Gastroesophageal sphincter (tissue), 4 donors: Measurements from ENCODE around the gene SPON2. TPM values are rescaled to one million over a fixed set of nuclear protein-coding genes. Genes with fewer than 3 reads are reported as not detected.

Experiments used
- ATAC-seq: fragments of 150-250 bp; one replicate; pipeline ENCODE4 v1.9.1; 2016; ENCODE audit warnings: mild to moderate bottlenecking, moderate library complexity
- H3K27ac ChIP-seq, 4 donors: fragments of 200-600 bp; sonication (generic) in 3 of 4; 1 replicate in 3 of 4; 2 replicates in 1 of 4; pipeline ENCODE4 v1.5.1; 2016 to 2019
- H3K27me3 ChIP-seq: fragments of 200-600 bp; sonication (generic); one replicate; pipeline ENCODE4 v1.5.1; 2019
- H3K36me3 ChIP-seq, 2 donors: fragments of 200-600 bp; sonication (generic); one replicate each; pipeline ENCODE4 v1.5.1; 2019; ENCODE audit warnings: control low read depth in 1 of 2
- H3K4me1 ChIP-seq, 3 donors: fragments of 200-600 bp; sonication (generic); 1 replicate in 2 of 3; 2 replicates in 1 of 3; pipeline ENCODE4 v1.5.1; 2016 to 2019; ENCODE audit warnings: control low read depth in 2 of 3
- H3K4me3 ChIP-seq, 2 donors: fragments of 200-600 bp; sonication (generic); one replicate each; pipeline ENCODE4 v1.5.1; 2019; ENCODE audit warnings: mild to moderate bottlenecking in 1 of 2, moderate library complexity in 1 of 2
- H3K9me3 ChIP-seq, 3 donors: fragments of 200-600 bp; sonication (generic); one replicate each; pipeline ENCODE4 v1.5.1; 2017 to 2019; ENCODE audit warnings: control low read depth in 2 of 3
- CTCF ChIP-seq, 4 experiments: fragments of 200-600 bp in 2 of 4; fragments of 450-650 bp in 2 of 4; sonication (generic) in 1 of 4; IDR thresholded peaks; one replicate each; pipeline ENCODE4 v1.5.1; 2017 to 2019; ENCODE audit warnings: antibody characterized with exemption in 4 of 4, mild to moderate bottlenecking in 2 of 4, moderate library complexity in 2 of 4
- EP300 ChIP-seq: sonication (generic); formaldehyde crosslinking; IDR thresholded peaks from one replicate; pipeline ENCODE4 v1.6.1; 2017; ENCODE audit warnings: antibody characterized with exemption, mild to moderate bottlenecking
- POLR2A ChIP-seq, 2 donors: fragments of 450-650 bp; IDR thresholded peaks; one replicate each; pipeline ENCODE4 v1.6.1; 2017; ENCODE audit warnings: antibody characterized with exemption in 2 of 2, mild to moderate bottlenecking in 2 of 2, moderate library complexity in 1 of 2
- POLR2AphosphoS5 ChIP-seq: sonication (generic); formaldehyde crosslinking; IDR thresholded peaks from one replicate; pipeline ENCODE4 v1.6.1; 2017; ENCODE audit warnings: antibody characterized with exemption
- WGBS, 2 donors: methylation state at CpG; one replicate each; pipeline ENCODE4 v1.1.5; 2018; ENCODE audit warnings: low coverage in 1 of 2; 5-methylcytosine and 5-hydroxymethylcytosine counted together
- total RNA-seq, 4 donors: library from RNA; depleted of rRNA; stranded (reverse); fragments of >200 nt; gene quantifications; one replicate each; pipeline ENCODE4 v1.1.0, GENCODE V29; 2016

The SPON2 gene
- total RNA-seq, 4 donors from 2014 or later = 16.3 to 72.5 (median 55.0) TPM

DNA sequence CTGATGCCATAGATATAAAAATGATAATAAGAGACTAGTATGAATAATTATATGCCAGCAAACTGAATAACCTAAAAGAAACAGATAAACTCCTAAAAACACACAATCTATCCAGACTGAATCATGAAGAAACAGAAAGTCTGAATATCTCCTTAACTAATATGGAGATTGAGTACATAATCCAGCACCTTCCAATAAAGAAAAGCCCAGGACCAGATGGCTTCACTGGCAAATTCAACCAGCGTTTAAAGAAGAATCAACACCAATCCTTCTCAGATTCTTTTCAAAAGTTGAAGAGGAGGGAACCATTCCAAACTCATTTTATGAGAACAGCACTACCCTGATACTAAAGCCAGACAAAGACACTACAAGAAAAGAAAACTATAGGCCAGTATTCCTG lies 32.5 kb downstream of the SPON2 start:
- Histone ChIP-seq H3K4me3 (no peak overlapping the region), H3K27ac (no peak overlapping the region), H3K4me1 (no peaks in the 10 kb centered on the region), H3K27me3 (no peaks in the 10 kb centered on the region), H3K36me3 (no peaks in the 10 kb centered on the region), H3K9me3 (no peaks in the 10 kb centered on the region)
- TF ChIP-seq EP300 = no peak
- no peak for TF ChIP-seq CTCF (IDR thresholded peaks at IDR 0.05)
- TF ChIP-seq POLR2AphosphoS5 = no peak
- no peak for TF ChIP-seq POLR2A (IDR thresholded peaks at IDR 0.05)
- 73 to 80% methylated on average over 1 of the region's 1 CpG for WGBS, 2 donors
- ATAC-seq = no peak

- no peak for ATAC-seq
- H3K4me1 ChIP-seq = no peaks in the 10 kb centered on the region
- no peak for TF ChIP-seq POLR2A (IDR thresholded peaks at IDR 0.05)
- no peak for TF ChIP-seq CTCF (IDR thresholded peaks at IDR 0.05)
- no peak for TF ChIP-seq POLR2AphosphoS5
- TF ChIP-seq EP300 = no peak
- 69 to 87% methylated on average over 2 of the region's 2 CpGs for WGBS, 2 donors
- H3K27ac ChIP-seq = no peak overlapping the region
- no peaks in the 10 kb centered on the region for H3K9me3 ChIP-seq
- H3K36me3 ChIP-seq = no peaks in the 10 kb centered on the region
- H3K27me3 ChIP-seq = peaks cover 5% of the 10 kb centered on the region
- H3K4me3 ChIP-seq = no peak overlapping the region
Observed at GRCh38 chr4:1137850-1138249, 34.5 kb downstream of the SPON2 start.

DNA sequence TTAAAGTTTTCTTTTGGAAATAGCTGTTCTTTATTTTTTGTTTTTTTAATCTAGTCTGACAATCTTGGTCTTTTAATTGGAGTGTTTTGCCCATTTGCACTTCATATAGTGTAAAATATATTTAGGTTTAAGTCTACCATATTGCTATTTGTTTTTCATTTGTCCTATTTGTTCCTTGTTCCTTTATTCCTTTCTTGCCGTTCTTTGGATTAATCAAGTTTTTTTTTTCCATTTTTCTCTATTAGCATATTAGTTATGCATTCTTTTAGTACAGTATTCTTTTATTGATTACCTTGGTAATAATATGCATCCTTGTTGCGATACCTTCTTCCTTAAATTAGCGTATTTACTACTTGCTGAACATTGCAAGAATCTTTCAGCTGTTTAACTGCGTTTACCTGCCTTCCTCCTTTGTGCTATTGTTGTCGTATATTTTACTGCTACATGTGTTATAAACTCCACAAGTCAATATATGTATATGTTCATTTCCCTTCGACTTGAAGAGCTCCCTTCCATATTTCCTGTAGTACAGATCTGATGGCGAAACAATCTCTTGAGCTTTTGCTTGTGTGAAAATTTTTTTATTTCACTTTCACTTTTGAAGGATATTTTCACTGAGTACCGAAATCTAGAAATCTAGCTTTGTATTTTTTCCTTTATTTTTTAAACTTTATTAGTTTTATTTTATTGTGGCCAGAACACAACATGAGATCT lies 35.2 kb downstream of the SPON2 start:
- Histone ChIP-seq H3K36me3 (no peaks in the 10 kb centered on the region), H3K4me1 (no peaks in the 10 kb centered on the region), H3K4me3 (no peak overlapping the region), H3K27me3 (peaks cover 5% of the 10 kb centered on the region), H3K9me3 (no peaks in the 10 kb centered on the region), H3K27ac (no peak overlapping the region)
- TF ChIP-seq EP300 (no peak), POLR2A (IDR thresholded peaks at IDR 0.05) (no peak), POLR2AphosphoS5 (no peak), CTCF (IDR thresholded peaks at IDR 0.05) (no peak)
- ATAC-seq = no peak
- 76 to 79% methylated on average over 8 of the region's 8 CpGs for WGBS, 2 donors

GRCh38 chr4:1136048-1136447 lies 36.3 kb downstream of the SPON2 start:
- WGBS, 2 donors = 22 to 56% methylated on average over 3 to 4 of the region's 4 CpGs
- ATAC-seq = no peak
- H3K4me3 ChIP-seq = no peak overlapping the region
- no peak for TF ChIP-seq CTCF (IDR thresholded peaks at IDR 0.05)
- TF ChIP-seq POLR2A (IDR thresholded peaks at IDR 0.05) = no peak
- no peak for TF ChIP-seq EP300
- no peak for TF ChIP-seq POLR2AphosphoS5
- H3K9me3 ChIP-seq = no peaks in the 10 kb centered on the region
- no peaks in the 10 kb centered on the region for H3K4me1 ChIP-seq
- H3K27ac ChIP-seq = no peak overlapping the region
- peaks cover 5% of the 10 kb centered on the region for H3K27me3 ChIP-seq
- H3K36me3 ChIP-seq = no peaks in the 10 kb centered on the region

DNA sequence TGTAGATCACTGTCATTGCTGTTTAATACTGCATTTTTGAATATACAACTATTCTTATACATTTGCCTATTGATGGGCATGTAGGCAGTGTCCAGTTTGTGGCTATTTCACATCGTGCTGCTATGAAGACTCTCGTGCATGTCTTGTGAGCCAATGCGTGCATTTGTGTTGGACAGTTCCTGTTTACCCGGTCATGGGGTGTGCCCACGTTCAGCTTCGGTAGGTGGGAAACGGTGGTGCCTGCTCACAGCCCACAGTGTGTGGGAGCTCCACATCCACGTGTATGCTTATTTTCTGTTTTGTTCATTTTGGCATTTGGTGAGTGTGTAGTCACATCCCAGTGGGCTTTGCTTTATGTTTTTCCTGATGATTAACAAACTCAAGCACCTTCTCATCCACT lies 39.4 kb downstream of the SPON2 start:
- H3K27ac ChIP-seq = no peak overlapping the region
- no peak for ATAC-seq
- peaks cover 0 to 10% (median 0%) of the 10 kb centered on the region in 3 donors for H3K4me1 ChIP-seq
- 40 to 55% methylated on average over 2 to 8 of the region's 8 CpGs for WGBS, 2 donors
- H3K4me3 ChIP-seq = no peak overlapping the region
- H3K9me3 ChIP-seq = no peaks in the 10 kb centered on the region
- peaks cover 5% of the 10 kb centered on the region for H3K27me3 ChIP-seq
- H3K36me3 ChIP-seq = no peaks in the 10 kb centered on the region
- TF ChIP-seq CTCF (IDR thresholded peaks at IDR 0.05) = no peak
- TF ChIP-seq EP300 = no peak
- TF ChIP-seq POLR2A (IDR thresholded peaks at IDR 0.05) = no peak
- TF ChIP-seq POLR2AphosphoS5 = no peak
